HepG2 (cell line): ENCODE results near the gene INTS3. TPM values are rescaled to one million over a fixed set of nuclear protein-coding genes. Genes with fewer than 3 reads are reported as not detected.
A peak's percentile ranks its signal among the peaks of the same experiment; 100 is the strongest.

Experiments used
- EED ChIP-seq: sonication (generic); formaldehyde crosslinking; IDR thresholded peaks from 2 replicates; pipeline ENCODE4 v1.5.0; 2020; ENCODE audit warnings: mild to moderate bottlenecking, missing genetic modification reagents
- HNF1A ChIP-seq, 2 experiments: sonication (generic) in 1 of 2; formaldehyde crosslinking in 1 of 2; IDR thresholded peaks; 2 replicates each; pipeline versions ENCODE4 v1.4.0 to v1.6.1; 2016 to 2020; ENCODE audit warnings: borderline replicate concordance in 1 of 2, low read depth in 1 of 2, mild to moderate bottlenecking in 1 of 2, missing genetic modification reagents in 1 of 2
- HNF4G ChIP-seq, 2 experiments: sonication (generic) in 1 of 2; formaldehyde crosslinking in 1 of 2; IDR thresholded peaks; 2 replicates each; pipeline versions ENCODE4 v1.4.0 to v1.6.1; 2011 to 2020; ENCODE audit warnings: borderline replicate concordance in 2 of 2, low read depth in 2 of 2, mild to moderate bottlenecking in 2 of 2, low read length in 1 of 2, missing genetic modification reagents in 1 of 2, moderate library complexity in 1 of 2
- IKZF5 ChIP-seq: IDR thresholded peaks from 2 replicates; pipeline ENCODE4 v1.6.1; 2018; ENCODE audit warnings: missing genetic modification reagents, mild to moderate bottlenecking, missing compliant biosample characterization
- NR3C1 ChIP-seq: sonication (generic); formaldehyde crosslinking; IDR thresholded peaks from 2 replicates; pipeline ENCODE4 v1.4.0; 2020; ENCODE audit warnings: missing genetic modification reagents
- TBL1XR1 ChIP-seq: fragments of 150-350 bp; IDR thresholded peaks from 2 replicates; pipeline ENCODE4 v1.6.1; 2014; ENCODE audit warnings: borderline replicate concordance, low read length; ENCODE audit not compliant: partially characterized antibody
- TFAP4 ChIP-seq: sonication (generic); IDR thresholded peaks from 2 replicates; pipeline ENCODE4 v1.6.1; 2016; ENCODE audit warnings: low read depth, borderline replicate concordance
- TIGD3 ChIP-seq: sonication (generic); formaldehyde crosslinking; IDR thresholded peaks from 2 replicates; pipeline ENCODE4 v1.5.1; 2020; ENCODE audit warnings: mild to moderate bottlenecking, missing genetic modification reagents, borderline replicate concordance
- TRIM22 ChIP-seq: fragments of 450-650 bp; IDR thresholded peaks from 2 replicates; pipeline ENCODE4 v1.6.1; 2017
- ZKSCAN5 ChIP-seq: sonication (generic); formaldehyde crosslinking; IDR thresholded peaks from 2 replicates; pipeline ENCODE4 v1.5.1; 2020; ENCODE audit warnings: mild to moderate bottlenecking, missing genetic modification reagents
- ZNF20 ChIP-seq: sonication (generic); formaldehyde crosslinking; IDR thresholded peaks from 2 replicates; pipeline ENCODE4 v1.4.0; 2020; ENCODE audit warnings: mild to moderate bottlenecking, moderate library complexity, missing genetic modification reagents
- ZNF230 ChIP-seq: sonication (generic); formaldehyde crosslinking; IDR thresholded peaks from 2 replicates; pipeline ENCODE4 v1.4.0; 2020; ENCODE audit warnings: mild to moderate bottlenecking, missing genetic modification reagents
- ZNF503 ChIP-seq: sonication (generic); formaldehyde crosslinking; IDR thresholded peaks from 2 replicates; pipeline ENCODE4 v1.4.0; 2020; ENCODE audit warnings: missing genetic modification reagents
- ZNF513 ChIP-seq: sonication (generic); formaldehyde crosslinking; conservative IDR thresholded peaks from 2 replicates; pipeline ENCODE4 v1.5.0; 2020; ENCODE audit warnings: missing genetic modification reagents
- ZNF589 ChIP-seq: sonication (generic); formaldehyde crosslinking; conservative IDR thresholded peaks from 2 replicates; pipeline ENCODE4 v1.8.0; 2022; ENCODE audit warnings: mild to moderate bottlenecking, moderate library complexity, missing genetic modification reagents
- polyA plus RNA-seq, 8 experiments: library from polyadenylated mRNA; depleted of rRNA in 3 of 8; stranded (reverse) in 7 of 8; unstranded in 1 of 8; fragments of >200 nt; fragmentation: Illumina TruSeq in 4 of 8; extraction: Trizol in 4 of 8; gene quantifications; 2 replicates each; pipeline versions ENCODE4 v1.2.1 to v1.2.3, GENCODE V29; 2011 to 2016; ENCODE audit warnings: low read depth in 4 of 8, missing spikeins in 1 of 8, mixed read lengths in 1 of 8; ENCODE audit not compliant: insufficient read depth in 1 of 8
- total RNA-seq, 5 experiments: library from RNA; depleted of rRNA; stranded (reverse); fragments of >200 nt; fragmentation: Illumina TruSeq; extraction: Trizol; gene quantifications; 2 replicates each; pipeline ENCODE4 v1.2.3, GENCODE V29; 2016; ENCODE audit warnings: low read depth in 1 of 5

Gene INTS3
- total and polyA plus RNA-seq, 2 of the 13 experiments (the other 11 are each of a cell fraction or from before 2014, with no cell fraction given): 17.2 to 27.2 TPM

- TF ChIP-seq HNF1A (IDR thresholded peaks at IDR 0.05; ENCODE audit: low read depth) (no peak), HNF1A (CRISPR knock-in tag; IDR thresholded peaks at IDR 0.05; ENCODE audit: borderline replicate concordance) (no peak), EED (CRISPR knock-in tag) (no peak), ZNF230 (CRISPR knock-in tag) (no peak), TFAP4 (no peak), TIGD3 (CRISPR knock-in tag) (no peak), NR3C1 (CRISPR knock-in tag) (no peak), ZNF503 (CRISPR knock-in tag) (no peak), ZNF513 (no peak), HNF4G (IDR thresholded peaks at IDR 0.05; ENCODE audit: borderline replicate concordance, low read depth, low read length) (no peak), HNF4G (CRISPR knock-in tag; IDR thresholded peaks at IDR 0.05; ENCODE audit: borderline replicate concordance, low read depth) (no peak), ZKSCAN5 (CRISPR knock-in tag) (no peak), ZNF20 (CRISPR knock-in tag) (no peak), IKZF5 (CRISPR knock-in tag) (peak; percentile 34; the same call in 1 of the 2 replicates), TRIM22 (no peak), ZNF589 (CRISPR knock-in tag) (no peak), TBL1XR1 (no peak)
Measured at GRCh38 chr1:153749408-153750005, 21.7 kb downstream of the INTS3 start (continued).
